ENCODE results near the gene LTBP1. TPM values are rescaled to one million over a fixed set of nuclear protein-coding genes. Genes with fewer than 3 reads are reported as not detected.

LTBP1 gene
- polyA plus RNA-seq, 2 donors = 4.3 to 13.9 TPM

- Histone ChIP-seq H3K36me3 (ENCODE audit: control insufficient read depth in 2 of 2, insufficient read depth in 2 of 2, low read length in 1 of 2) (no peaks in the 10 kb centered on the region), H3K4me1 (ENCODE audit: control insufficient read depth in 2 of 2, insufficient read depth in 2 of 2, low read length in 1 of 2) (peaks cover 0 to 4% of the 10 kb centered on the region in 2 donors), H3K9me3 (ENCODE audit: control insufficient read depth in 2 of 2, insufficient read depth in 1 of 2, low read depth in 1 of 2, low read length in 1 of 2) (no peaks in the 10 kb centered on the region), H3K27ac (ENCODE audit: low read depth in 2 of 2, low read length in 1 of 2) (no peak overlapping the region), H3K27me3 (ENCODE audit: control insufficient read depth in 1 of 2, insufficient read depth in 2 of 2, low read length in 2 of 2) (no peaks in the 10 kb centered on the region), H3K4me3 (ENCODE audit: low read depth in 1 of 2, low read length in 2 of 2) (no peak overlapping the region)
- 89 to 90% methylated on average over 4 of the region's 4 CpGs for WGBS, 2 donors
Measured at GRCh38 chr2:33219114-33219513, 272.4 kb downstream of the LTBP1 start.

GRCh38 chr2:33219850-33220275, 273.1 kb downstream of the LTBP1 start:
- 63 to 66% methylated on average over 2 of the region's 2 CpGs for WGBS, 2 donors
- H3K4me1 ChIP-seq (ENCODE audit: control insufficient read depth in 2 of 2, insufficient read depth in 2 of 2, low read length in 1 of 2) = peaks cover 0 to 4% of the 10 kb centered on the region in 2 donors
- H3K36me3 ChIP-seq (ENCODE audit: control insufficient read depth in 2 of 2, insufficient read depth in 2 of 2, low read length in 1 of 2) = no peaks in the 10 kb centered on the region
- no peaks in the 10 kb centered on the region for H3K9me3 ChIP-seq (ENCODE audit: control insufficient read depth in 2 of 2, insufficient read depth in 1 of 2, low read depth in 1 of 2, low read length in 1 of 2)
- H3K27me3 ChIP-seq (ENCODE audit: control insufficient read depth in 1 of 2, insufficient read depth in 2 of 2, low read length in 2 of 2) = no peaks in the 10 kb centered on the region
- H3K4me3 ChIP-seq (ENCODE audit: low read depth in 1 of 2, low read length in 2 of 2) = no peak overlapping the region
- H3K27ac ChIP-seq (ENCODE audit: low read depth in 2 of 2, low read length in 1 of 2) = no peak overlapping the region

- H3K27ac ChIP-seq (ENCODE audit: low read depth in 2 of 2, low read length in 1 of 2) = no peak overlapping the region
- WGBS, 2 donors = 91% methylated on average over 3 of the region's 3 CpGs
- no peaks in the 10 kb centered on the region for H3K36me3 ChIP-seq (ENCODE audit: control insufficient read depth in 2 of 2, insufficient read depth in 2 of 2, low read length in 1 of 2)
- no peaks in the 10 kb centered on the region for H3K27me3 ChIP-seq (ENCODE audit: control insufficient read depth in 1 of 2, insufficient read depth in 2 of 2, low read length in 2 of 2)
- peaks cover 0 to 4% of the 10 kb centered on the region in 2 donors for H3K4me1 ChIP-seq (ENCODE audit: control insufficient read depth in 2 of 2, insufficient read depth in 2 of 2, low read length in 1 of 2)
- no peaks in the 10 kb centered on the region for H3K9me3 ChIP-seq (ENCODE audit: control insufficient read depth in 2 of 2, insufficient read depth in 1 of 2, low read depth in 1 of 2, low read length in 1 of 2)
- H3K4me3 ChIP-seq (ENCODE audit: low read depth in 1 of 2, low read length in 2 of 2) = no peak overlapping the region
Measured at GRCh38 chr2:33220533-33220932, 273.8 kb downstream of the LTBP1 start.

GRCh38 chr2:33221046-33221784, 274.5 kb downstream of the LTBP1 start:
- H3K4me1 ChIP-seq (ENCODE audit: control insufficient read depth in 2 of 2, insufficient read depth in 2 of 2, low read length in 1 of 2) = peaks cover 0 to 4% of the 10 kb centered on the region in 2 donors
- no peaks in the 10 kb centered on the region for H3K27me3 ChIP-seq (ENCODE audit: control insufficient read depth in 1 of 2, insufficient read depth in 2 of 2, low read length in 2 of 2)
- no peaks in the 10 kb centered on the region for H3K36me3 ChIP-seq (ENCODE audit: control insufficient read depth in 2 of 2, insufficient read depth in 2 of 2, low read length in 1 of 2)
- WGBS, 2 donors = 88 to 89% methylated on average over 3 of the region's 3 CpGs
- H3K4me3 ChIP-seq (ENCODE audit: low read depth in 1 of 2, low read length in 2 of 2) = no peak overlapping the region
- no peak overlapping the region for H3K27ac ChIP-seq (ENCODE audit: low read depth in 2 of 2, low read length in 1 of 2)
- H3K9me3 ChIP-seq (ENCODE audit: control insufficient read depth in 2 of 2, insufficient read depth in 1 of 2, low read depth in 1 of 2, low read length in 1 of 2) = no peaks in the 10 kb centered on the region

GRCh38 chr2:33222309-33222708, 275.6 kb downstream of the LTBP1 start:
- no peaks in the 10 kb centered on the region for H3K9me3 ChIP-seq (ENCODE audit: control insufficient read depth in 2 of 2, insufficient read depth in 1 of 2, low read depth in 1 of 2, low read length in 1 of 2)
- no peaks in the 10 kb centered on the region for H3K27me3 ChIP-seq (ENCODE audit: control insufficient read depth in 1 of 2, insufficient read depth in 2 of 2, low read length in 2 of 2)
- no peak overlapping the region for H3K27ac ChIP-seq (ENCODE audit: low read depth in 2 of 2, low read length in 1 of 2)
- no peaks in the 10 kb centered on the region for H3K4me1 ChIP-seq (ENCODE audit: control insufficient read depth in 2 of 2, insufficient read depth in 2 of 2, low read length in 1 of 2)
- H3K36me3 ChIP-seq (ENCODE audit: control insufficient read depth in 2 of 2, insufficient read depth in 2 of 2, low read length in 1 of 2) = no peaks in the 10 kb centered on the region
- 79 to 86% methylated on average over 1 of the region's 1 CpG for WGBS, 2 donors
- H3K4me3 ChIP-seq (ENCODE audit: low read depth in 1 of 2, low read length in 2 of 2) = no peak overlapping the region

- Histone ChIP-seq H3K4me1 (ENCODE audit: control insufficient read depth in 2 of 2, insufficient read depth in 2 of 2, low read length in 1 of 2) (no peaks in the 10 kb centered on the region), H3K4me3 (ENCODE audit: low read depth in 1 of 2, low read length in 2 of 2) (no peak overlapping the region), H3K27ac (ENCODE audit: low read depth in 2 of 2, low read length in 1 of 2) (no peak overlapping the region), H3K9me3 (ENCODE audit: control insufficient read depth in 2 of 2, insufficient read depth in 1 of 2, low read depth in 1 of 2, low read length in 1 of 2) (no peaks in the 10 kb centered on the region), H3K27me3 (ENCODE audit: control insufficient read depth in 1 of 2, insufficient read depth in 2 of 2, low read length in 2 of 2) (no peaks in the 10 kb centered on the region), H3K36me3 (ENCODE audit: control insufficient read depth in 2 of 2, insufficient read depth in 2 of 2, low read length in 1 of 2) (no peaks in the 10 kb centered on the region)
- WGBS, 2 donors = 84 to 87% methylated on average over 4 of the region's 4 CpGs
Measured at GRCh38 chr2:33223856-33224255, 277.1 kb downstream of the LTBP1 start.

GRCh38 chr2:33225350-33225749, 278.6 kb downstream of the LTBP1 start:
- H3K9me3 ChIP-seq (ENCODE audit: control insufficient read depth in 2 of 2, insufficient read depth in 1 of 2, low read depth in 1 of 2, low read length in 1 of 2) = no peaks in the 10 kb centered on the region
- H3K36me3 ChIP-seq (ENCODE audit: control insufficient read depth in 2 of 2, insufficient read depth in 2 of 2, low read length in 1 of 2) = no peaks in the 10 kb centered on the region
- H3K27ac ChIP-seq (ENCODE audit: low read depth in 2 of 2, low read length in 1 of 2) = no peak overlapping the region
- H3K27me3 ChIP-seq (ENCODE audit: control insufficient read depth in 1 of 2, insufficient read depth in 2 of 2, low read length in 2 of 2) = no peaks in the 10 kb centered on the region
- WGBS, 2 donors = 88 to 90% methylated on average over 2 of the region's 2 CpGs
- no peaks in the 10 kb centered on the region for H3K4me1 ChIP-seq (ENCODE audit: control insufficient read depth in 2 of 2, insufficient read depth in 2 of 2, low read length in 1 of 2)
- H3K4me3 ChIP-seq (ENCODE audit: low read depth in 1 of 2, low read length in 2 of 2) = no peak overlapping the region

GRCh38 chr2:33226546-33226945, 279.8 kb downstream of the LTBP1 start:
- H3K4me3 ChIP-seq (ENCODE audit: low read depth in 1 of 2, low read length in 2 of 2) = no peak overlapping the region
- no peaks in the 10 kb centered on the region for H3K9me3 ChIP-seq (ENCODE audit: control insufficient read depth in 2 of 2, insufficient read depth in 1 of 2, low read depth in 1 of 2, low read length in 1 of 2)
- no peaks in the 10 kb centered on the region for H3K4me1 ChIP-seq (ENCODE audit: control insufficient read depth in 2 of 2, insufficient read depth in 2 of 2, low read length in 1 of 2)
- no peaks in the 10 kb centered on the region for H3K36me3 ChIP-seq (ENCODE audit: control insufficient read depth in 2 of 2, insufficient read depth in 2 of 2, low read length in 1 of 2)
- H3K27ac ChIP-seq (ENCODE audit: low read depth in 2 of 2, low read length in 1 of 2) = no peak overlapping the region
- H3K27me3 ChIP-seq (ENCODE audit: control insufficient read depth in 1 of 2, insufficient read depth in 2 of 2, low read length in 2 of 2) = no peaks in the 10 kb centered on the region
- WGBS, 2 donors = 90 to 91% methylated on average over 4 of the region's 4 CpGs

GRCh38 chr2:33229646-33230045, 282.9 kb downstream of the LTBP1 start:
- Histone ChIP-seq H3K9me3 (ENCODE audit: control insufficient read depth in 2 of 2, insufficient read depth in 1 of 2, low read depth in 1 of 2, low read length in 1 of 2) (no peaks in the 10 kb centered on the region), H3K4me3 (ENCODE audit: low read depth in 1 of 2, low read length in 2 of 2) (no peak overlapping the region), H3K27ac (ENCODE audit: low read depth in 2 of 2, low read length in 1 of 2) (no peak overlapping the region), H3K4me1 (ENCODE audit: control insufficient read depth in 2 of 2, insufficient read depth in 2 of 2, low read length in 1 of 2) (no peaks in the 10 kb centered on the region), H3K27me3 (ENCODE audit: control insufficient read depth in 1 of 2, insufficient read depth in 2 of 2, low read length in 2 of 2) (no peaks in the 10 kb centered on the region), H3K36me3 (ENCODE audit: control insufficient read depth in 2 of 2, insufficient read depth in 2 of 2, low read length in 1 of 2) (no peaks in the 10 kb centered on the region)
- WGBS, 2 donors = 88% methylated on average over 4 of the region's 4 CpGs

- no peaks in the 10 kb centered on the region for H3K36me3 ChIP-seq (ENCODE audit: control insufficient read depth in 2 of 2, insufficient read depth in 2 of 2, low read length in 1 of 2)
- no peaks in the 10 kb centered on the region for H3K27me3 ChIP-seq (ENCODE audit: control insufficient read depth in 1 of 2, insufficient read depth in 2 of 2, low read length in 2 of 2)
- no peak overlapping the region for H3K27ac ChIP-seq (ENCODE audit: low read depth in 2 of 2, low read length in 1 of 2)
- no peak overlapping the region for H3K4me3 ChIP-seq (ENCODE audit: low read depth in 1 of 2, low read length in 2 of 2)
- H3K4me1 ChIP-seq (ENCODE audit: control insufficient read depth in 2 of 2, insufficient read depth in 2 of 2, low read length in 1 of 2) = no peaks in the 10 kb centered on the region
- no peaks in the 10 kb centered on the region for H3K9me3 ChIP-seq (ENCODE audit: control insufficient read depth in 2 of 2, insufficient read depth in 1 of 2, low read depth in 1 of 2, low read length in 1 of 2)
Measured at GRCh38 chr2:33230195-33230594, 283.4 kb downstream of the LTBP1 start.

Data from esophagus (tissue), 2 donors.